Stimulated activated CD4-positive, alpha-beta T cell treated with anti-CD3 and anti-CD28 coated beads, Interleukin-15, amount 100 ng/mL, for 1 hour (primary cell): Measurements from ENCODE around the gene ALAS1.
"Not testable (repeated sequence)": the region's sequence is repeated elsewhere in the genome, so short reads cannot be mapped to it uniquely, and the experiment has no call there.

Experiments used
- DNase-seq, 2 donors: peaks; one replicate each; pipeline ENCODE4 v3.0.0-alpha.2; 2020; ENCODE audit warnings: low read depth in 1 of 2, low spot score in 1 of 2

Gene ALAS1

GRCh38 chr3:52197842-52198625 is at the start of gene ALAS1:
ALAS1 (plus strand) TSS chr3:52198160; CDS start chr3:52199242, 1,082 bp downstream.
- peak; percentile 91 to 95 for DNase-seq

- DNase-seq = no peak
Measured at GRCh38 chr3:52149021-52149420, 48.9 kb upstream of the ALAS1 start.

GRCh38 chr3:52149726-52150125 is 48.2 kb upstream of the ALAS1 start:
- no peak for DNase-seq

- DNase-seq = no peak
Measured at GRCh38 chr3:52150357-52150756, 47.6 kb upstream of the ALAS1 start.

GRCh38 chr3:52150860-52151259 is 47.1 kb upstream of the ALAS1 start:
- DNase-seq = no peak

- DNase-seq = not testable (repeated sequence)
Measured at GRCh38 chr3:52151991-52152390, 46.0 kb upstream of the ALAS1 start.

GRCh38 chr3:52153389-52154096 is 44.4 kb upstream of the ALAS1 start:
- no peak for DNase-seq

GRCh38 chr3:52154135-52155094 is 43.5 kb upstream of the ALAS1 start, which contains the start of gene POC1A:
POC1A (minus strand) TSS chr3:52154423; CDS start chr3:52154372, 51 bp downstream.
- peak; percentile 68 to 74 for DNase-seq

- DNase-seq = no peak
Measured at GRCh38 chr3:52155912-52156311, 42.0 kb upstream of the ALAS1 start.

GRCh38 chr3:52159503-52159902 is 38.5 kb upstream of the ALAS1 start:
- DNase-seq = no peak

- DNase-seq = no peak
Measured at GRCh38 chr3:52162250-52162872, 35.6 kb upstream of the ALAS1 start.

GRCh38 chr3:52167240-52167639 is 30.7 kb upstream of the ALAS1 start:
- DNase-seq = no peak

- not testable (repeated sequence) for DNase-seq
Measured at GRCh38 chr3:52170217-52170616, 27.7 kb upstream of the ALAS1 start.

GRCh38 chr3:52171514-52172261 is 26.3 kb upstream of the ALAS1 start:
- DNase-seq = no peak

GRCh38 chr3:52172262-52172757 is 25.6 kb upstream of the ALAS1 start:
- DNase-seq = no peak

- DNase-seq = no peak
Measured at GRCh38 chr3:52173101-52173500, 24.9 kb upstream of the ALAS1 start.

GRCh38 chr3:52174896-52175295 is 23.1 kb upstream of the ALAS1 start:
- DNase-seq = no peak

GRCh38 chr3:52175416-52176179 is 22.4 kb upstream of the ALAS1 start:
- no peak for DNase-seq

GRCh38 chr3:52176180-52176752 is 21.7 kb upstream of the ALAS1 start:
- no peak for DNase-seq
